PC-9 (cell line): ENCODE data around the gene ANKRD33B.

Source experiments
- EZH2 ChIP-seq: fragments of 200-600 bp; sonication (generic); IDR thresholded peaks from 2 replicates; pipeline ENCODE4 v1.8.0; 2017; ENCODE audit warnings: antibody characterized with exemption, low read depth
- TF ChIP-seq, protein P1 (sequence below): fragments of 200-600 bp; sonication (generic); conservative IDR thresholded peaks from 2 replicates; pipeline ENCODE4 v1.6.1; 2017; ENCODE audit warnings: mixed run types, antibody characterized with exemption, mild to moderate bottlenecking, moderate library complexity

- TF ChIP-seq, protein P1, sequence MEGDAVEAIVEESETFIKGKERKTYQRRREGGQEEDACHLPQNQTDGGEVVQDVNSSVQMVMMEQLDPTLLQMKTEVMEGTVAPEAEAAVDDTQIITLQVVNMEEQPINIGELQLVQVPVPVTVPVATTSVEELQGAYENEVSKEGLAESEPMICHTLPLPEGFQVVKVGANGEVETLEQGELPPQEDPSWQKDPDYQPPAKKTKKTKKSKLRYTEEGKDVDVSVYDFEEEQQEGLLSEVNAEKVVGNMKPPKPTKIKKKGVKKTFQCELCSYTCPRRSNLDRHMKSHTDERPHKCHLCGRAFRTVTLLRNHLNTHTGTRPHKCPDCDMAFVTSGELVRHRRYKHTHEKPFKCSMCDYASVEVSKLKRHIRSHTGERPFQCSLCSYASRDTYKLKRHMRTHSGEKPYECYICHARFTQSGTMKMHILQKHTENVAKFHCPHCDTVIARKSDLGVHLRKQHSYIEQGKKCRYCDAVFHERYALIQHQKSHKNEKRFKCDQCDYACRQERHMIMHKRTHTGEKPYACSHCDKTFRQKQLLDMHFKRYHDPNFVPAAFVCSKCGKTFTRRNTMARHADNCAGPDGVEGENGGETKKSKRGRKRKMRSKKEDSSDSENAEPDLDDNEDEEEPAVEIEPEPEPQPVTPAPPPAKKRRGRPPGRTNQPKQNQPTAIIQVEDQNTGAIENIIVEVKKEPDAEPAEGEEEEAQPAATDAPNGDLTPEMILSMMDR: no peak
- no peak for TF ChIP-seq EZH2
These were observed 60.8 kb downstream of the ANKRD33B start for GRCh38 chr5:10624679-10625078.
